ENCODE measurements around the gene TTC9B. TPM values are rescaled to one million over a fixed set of nuclear protein-coding genes. Genes with fewer than 3 reads are reported as not detected.

Gene TTC9B
- total and polyA plus RNA-seq, 9 donors = 0.08 to 0.13 (median 0.12) TPM; not detected in 3

- Histone ChIP-seq H3K4me1 (ENCODE audit: control insufficient read depth, insufficient read depth, low read length) (no peaks in the 10 kb centered on the region), H3K4me3 (ENCODE audit: low read length) (no peak overlapping the region), H3K27me3 (ENCODE audit: control insufficient read depth, insufficient read depth, low read length) (no peaks in the 10 kb centered on the region), H3K27ac (ENCODE audit: low read length) (no peak overlapping the region), H3K9me3 (replicated peaks; ENCODE audit: control insufficient read depth, low read depth, low read length) (no peaks in the 10 kb centered on the region), H3K36me3 (ENCODE audit: control insufficient read depth, insufficient read depth, low read length) (peaks cover 14% of the 10 kb centered on the region)
- WGBS (ENCODE audit: insufficient coverage) = 97% methylated on average over 26 of the region's 29 CpGs
- DNase-seq = no peak
Measured at GRCh38 chr19:40198272-40198990, 19.8 kb downstream of the TTC9B start.

GRCh38 chr19:40193587-40193849 is 24.7 kb downstream of the TTC9B start:
- 68% methylated on average over 3 of the region's 3 CpGs for WGBS (ENCODE audit: insufficient coverage)
- no peaks in the 10 kb centered on the region for H3K36me3 ChIP-seq (ENCODE audit: control insufficient read depth, insufficient read depth, low read length)

GRCh38 chr19:40192758-40193586 is 25.2 kb downstream of the TTC9B start:
- 78% methylated on average over 3 of the region's 5 CpGs for WGBS (ENCODE audit: insufficient coverage)

More at GRCh38 chr19:40193587-40193849, 24.7 kb downstream of the TTC9B start:
- no peaks in the 10 kb centered on the region for H3K9me3 ChIP-seq (replicated peaks; ENCODE audit: control insufficient read depth, low read depth, low read length)
- H3K4me3 ChIP-seq (ENCODE audit: low read length) = no peak overlapping the region
- no peaks in the 10 kb centered on the region for H3K27me3 ChIP-seq (ENCODE audit: control insufficient read depth, insufficient read depth, low read length)
- H3K27ac ChIP-seq (ENCODE audit: low read length) = no peak overlapping the region
- peaks cover 14% of the 10 kb centered on the region for H3K4me1 ChIP-seq (ENCODE audit: control insufficient read depth, insufficient read depth, low read length)
- DNase-seq = no peak

GRCh38 chr19:40191836-40192646 is 26.1 kb downstream of the TTC9B start:
- peak; percentile 38 for DNase-seq
- Histone ChIP-seq H3K27ac (ENCODE audit: low read length) (no peak overlapping the region), H3K4me3 (ENCODE audit: low read length) (peak overlapping the region; percentile 56), H3K4me1 (ENCODE audit: control insufficient read depth, insufficient read depth, low read length) (peaks cover 14% of the 10 kb centered on the region), H3K27me3 (ENCODE audit: control insufficient read depth, insufficient read depth, low read length) (no peaks in the 10 kb centered on the region), H3K36me3 (ENCODE audit: control insufficient read depth, insufficient read depth, low read length) (no peaks in the 10 kb centered on the region), H3K9me3 (replicated peaks; ENCODE audit: control insufficient read depth, low read depth, low read length) (no peaks in the 10 kb centered on the region)
- WGBS (ENCODE audit: insufficient coverage) = 18% methylated on average over 53 of the region's 62 CpGs

More at GRCh38 chr19:40192758-40193586, 25.2 kb downstream of the TTC9B start:
- no peak overlapping the region for H3K27ac ChIP-seq (ENCODE audit: low read length)
- no peaks in the 10 kb centered on the region for H3K27me3 ChIP-seq (ENCODE audit: control insufficient read depth, insufficient read depth, low read length)
- no peak overlapping the region for H3K4me3 ChIP-seq (ENCODE audit: low read length)
- peaks cover 14% of the 10 kb centered on the region for H3K4me1 ChIP-seq (ENCODE audit: control insufficient read depth, insufficient read depth, low read length)
- H3K36me3 ChIP-seq (ENCODE audit: control insufficient read depth, insufficient read depth, low read length) = no peaks in the 10 kb centered on the region
- no peaks in the 10 kb centered on the region for H3K9me3 ChIP-seq (replicated peaks; ENCODE audit: control insufficient read depth, low read depth, low read length)
- DNase-seq = no peak

- H3K9me3 ChIP-seq (replicated peaks; ENCODE audit: control insufficient read depth, low read depth, low read length) = no peaks in the 10 kb centered on the region
- under 1% methylated on average over 110 of the region's 116 CpGs for WGBS (ENCODE audit: insufficient coverage)
- peaks cover 14% of the 10 kb centered on the region for H3K4me1 ChIP-seq (ENCODE audit: control insufficient read depth, insufficient read depth, low read length)
- H3K27ac ChIP-seq (ENCODE audit: low read length) = peak within 1 kb of the TSS; percentile 84
- no peaks in the 10 kb centered on the region for H3K27me3 ChIP-seq (ENCODE audit: control insufficient read depth, insufficient read depth, low read length)
- H3K36me3 ChIP-seq (ENCODE audit: control insufficient read depth, insufficient read depth, low read length) = no peaks in the 10 kb centered on the region
- DNase-seq = peak; percentile 85
- peak within 1 kb of the TSS; percentile 99 for H3K4me3 ChIP-seq (ENCODE audit: low read length)
Measured at GRCh38 chr19:40190891-40191835, 27.0 kb downstream of the TTC9B start, which contains the start of gene MAP3K10. Gene MAP3K10, plus strand, starts transcription at chr19:40191426. Its CDS starts 606 bp downstream, at chr19:40192032.

- H3K36me3 ChIP-seq (ENCODE audit: control insufficient read depth, insufficient read depth, low read length) = no peaks in the 10 kb centered on the region
- WGBS (ENCODE audit: insufficient coverage) = 83% methylated on average over 1 of the region's 1 CpG
- no peaks in the 10 kb centered on the region for H3K4me1 ChIP-seq (ENCODE audit: control insufficient read depth, insufficient read depth, low read length)
- no peak overlapping the region for H3K4me3 ChIP-seq (ENCODE audit: low read length)
- H3K9me3 ChIP-seq (replicated peaks; ENCODE audit: control insufficient read depth, low read depth, low read length) = no peaks in the 10 kb centered on the region
- no peak for DNase-seq
- H3K27me3 ChIP-seq (ENCODE audit: control insufficient read depth, insufficient read depth, low read length) = no peaks in the 10 kb centered on the region
- H3K27ac ChIP-seq (ENCODE audit: low read length) = no peak overlapping the region
Measured at GRCh38 chr19:40184273-40184672, 33.9 kb downstream of the TTC9B start.

- H3K27ac ChIP-seq (ENCODE audit: low read length) = no peak overlapping the region
Measured at GRCh38 chr19:40178756-40179155, 39.4 kb downstream of the TTC9B start.

GRCh38 chr19:40177286-40178070 is 40.7 kb downstream of the TTC9B start:
- 78% methylated on average over 3 of the region's 5 CpGs for WGBS (ENCODE audit: insufficient coverage)
- Histone ChIP-seq H3K27ac (ENCODE audit: low read length) (no peak overlapping the region), H3K4me3 (ENCODE audit: low read length) (no peak overlapping the region), H3K9me3 (replicated peaks; ENCODE audit: control insufficient read depth, low read depth, low read length) (peaks cover 3% of the 10 kb centered on the region), H3K27me3 (ENCODE audit: control insufficient read depth, insufficient read depth, low read length) (no peaks in the 10 kb centered on the region), H3K36me3 (ENCODE audit: control insufficient read depth, insufficient read depth, low read length) (no peaks in the 10 kb centered on the region), H3K4me1 (ENCODE audit: control insufficient read depth, insufficient read depth, low read length) (no peaks in the 10 kb centered on the region)
- no peak for DNase-seq

More at GRCh38 chr19:40178756-40179155, 39.4 kb downstream of the TTC9B start:
- H3K9me3 ChIP-seq (replicated peaks; ENCODE audit: control insufficient read depth, low read depth, low read length) = peaks cover 3% of the 10 kb centered on the region
- H3K4me1 ChIP-seq (ENCODE audit: control insufficient read depth, insufficient read depth, low read length) = no peaks in the 10 kb centered on the region
- no peaks in the 10 kb centered on the region for H3K27me3 ChIP-seq (ENCODE audit: control insufficient read depth, insufficient read depth, low read length)
- no peak overlapping the region for H3K4me3 ChIP-seq (ENCODE audit: low read length)
- 67% methylated on average over 4 of the region's 4 CpGs for WGBS (ENCODE audit: insufficient coverage)
- H3K36me3 ChIP-seq (ENCODE audit: control insufficient read depth, insufficient read depth, low read length) = no peaks in the 10 kb centered on the region
- no peak for DNase-seq

GRCh38 chr19:40175820-40176219 is 42.4 kb downstream of the TTC9B start:
- Histone ChIP-seq H3K4me3 (ENCODE audit: low read length) (no peak overlapping the region), H3K36me3 (ENCODE audit: control insufficient read depth, insufficient read depth, low read length) (no peaks in the 10 kb centered on the region), H3K27me3 (ENCODE audit: control insufficient read depth, insufficient read depth, low read length) (no peaks in the 10 kb centered on the region), H3K4me1 (ENCODE audit: control insufficient read depth, insufficient read depth, low read length) (no peaks in the 10 kb centered on the region), H3K9me3 (replicated peaks; ENCODE audit: control insufficient read depth, low read depth, low read length) (peaks cover 3% of the 10 kb centered on the region), H3K27ac (ENCODE audit: low read length) (no peak overlapping the region)
- no peak for DNase-seq
- WGBS (ENCODE audit: insufficient coverage) = no CpG with 5 or more reads among the region's 5 CpGs
